GM18526 (cell line): Measurements from ENCODE around the gene SH3PXD2B.

Experiments
- POLR2A ChIP-seq: IDR thresholded peaks from 3 replicates; pipeline ENCODE4 v1.6.1; 2011; ENCODE audit not compliant: insufficient read length; ENCODE audit errors: extremely low read depth

SH3PXD2B gene

GRCh38 chr5:172385707-172386106, 68.6 kb downstream of the SH3PXD2B start:
- no peak for TF ChIP-seq POLR2A

- no peak for TF ChIP-seq POLR2A
Measured at GRCh38 chr5:172385010-172385563, 69.2 kb downstream of the SH3PXD2B start.

GRCh38 chr5:172383191-172383802, 71.0 kb downstream of the SH3PXD2B start:
- no peak for TF ChIP-seq POLR2A

- no peak for TF ChIP-seq POLR2A
Measured at GRCh38 chr5:172380987-172381643, 73.2 kb downstream of the SH3PXD2B start.

- no peak for TF ChIP-seq POLR2A
Measured at GRCh38 chr5:172380301-172380986, 73.9 kb downstream of the SH3PXD2B start.

- no peak for TF ChIP-seq POLR2A
Measured at GRCh38 chr5:172379481-172379880, 74.8 kb downstream of the SH3PXD2B start.

- TF ChIP-seq POLR2A: no peak
Measured at GRCh38 chr5:172377856-172378255, 76.5 kb downstream of the SH3PXD2B start.

GRCh38 chr5:172377438-172377837, 76.9 kb downstream of the SH3PXD2B start:
- TF ChIP-seq POLR2A: no peak

- no peak for TF ChIP-seq POLR2A
Measured at GRCh38 chr5:172374783-172375182, 79.5 kb downstream of the SH3PXD2B start.

GRCh38 chr5:172373680-172374079, 80.6 kb downstream of the SH3PXD2B start:
- no peak for TF ChIP-seq POLR2A

- TF ChIP-seq POLR2A: no peak
Measured at GRCh38 chr5:172371684-172372083, 82.6 kb downstream of the SH3PXD2B start.

- no peak for TF ChIP-seq POLR2A
Measured at GRCh38 chr5:172370648-172371545, 83.4 kb downstream of the SH3PXD2B start.

- no peak for TF ChIP-seq POLR2A
Measured at GRCh38 chr5:172370237-172370640, 84.1 kb downstream of the SH3PXD2B start.

GRCh38 chr5:172365948-172366608, 88.2 kb downstream of the SH3PXD2B start:
- no peak for TF ChIP-seq POLR2A

- TF ChIP-seq POLR2A: no peak
Measured at GRCh38 chr5:172364773-172365172, 89.6 kb downstream of the SH3PXD2B start.

GRCh38 chr5:172362755-172363154, 91.6 kb downstream of the SH3PXD2B start:
- TF ChIP-seq POLR2A: no peak
